ENCODE results near the gene ZNF546. TPM values are rescaled to one million over a fixed set of nuclear protein-coding genes. Genes with fewer than 3 reads are reported as not detected.
"Not testable (repeated sequence)": the region's sequence is repeated elsewhere in the genome, so short reads cannot be mapped to it uniquely, and the experiment has no call there.

The ZNF546 gene
- 1 to 10 TPM; 9.3 to 9.9 TPM for total RNA-seq

DNA sequence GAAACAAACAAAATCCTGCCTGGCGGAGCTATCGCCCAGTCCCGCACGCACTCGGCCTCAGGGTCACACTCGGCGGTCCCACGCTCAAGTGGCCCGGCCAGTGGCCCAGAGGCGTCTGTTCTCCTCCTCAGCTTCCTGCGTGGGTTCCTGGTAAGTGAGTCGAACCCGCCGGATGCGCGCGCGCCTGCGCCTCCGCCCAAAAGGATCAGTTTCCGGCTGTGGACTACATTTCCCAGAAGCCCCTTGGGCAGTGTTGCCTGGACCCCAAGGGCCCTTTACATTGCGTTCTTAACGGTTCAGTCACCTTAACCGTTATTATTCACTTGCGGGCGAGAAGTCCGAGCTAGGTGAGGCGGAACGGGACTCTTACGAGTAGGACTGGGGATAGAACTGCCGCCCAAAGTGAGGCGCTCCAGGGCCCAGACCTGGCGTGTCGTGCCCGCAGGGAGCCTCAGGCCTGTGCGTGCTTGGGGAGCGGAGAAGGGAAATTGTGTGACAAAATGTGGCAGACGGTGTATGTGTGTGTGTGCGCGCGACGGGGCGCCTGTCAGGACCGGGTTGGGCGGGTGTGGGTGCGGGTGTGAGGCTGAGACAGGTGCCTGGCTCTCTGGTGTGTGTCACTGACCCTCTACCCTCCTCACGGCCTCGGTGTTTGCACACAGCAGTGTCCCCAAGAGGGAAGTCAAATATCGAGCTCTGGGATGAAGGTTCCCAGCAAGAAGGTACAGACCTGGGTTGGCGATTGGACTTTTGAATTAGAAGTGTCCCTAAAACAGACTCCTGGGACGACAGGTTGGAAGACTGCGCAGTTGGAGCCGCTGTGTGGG, at the start of gene ZNF546:
TSS of gene ZNF546 (plus strand) at position 250 of the 827 bp plus-strand sequence. CDS start 1,267 bp downstream, outside the sequence.
- H3K9me3 Mint-ChIP-seq = peaks cover 8% of the 10 kb centered on the region
- peaks cover 30% of the 10 kb centered on the region for H3K36me3 Mint-ChIP-seq
- H3K4me1 Mint-ChIP-seq = peaks cover 30% of the 10 kb centered on the region
- ATAC-seq (ENCODE audit: low read depth) (peak; percentile 90), DNase-seq (peak; percentile 90)
- POLR2A ChIA-PET = interaction anchor here (0.7 to 2.7 kb wide), 7 partner anchors 15 to 172 kb away, joined by 3 to 23 read pairs (median 5); partner anchors contain the start of genes FBL, PSMC4, ZNF780A and ZNF780B
- H3K27ac Mint-ChIP-seq = peak within 1 kb of the TSS; percentile 95
- H3K4me3 Mint-ChIP-seq = peak within 1 kb of the TSS; percentile 98
- no peaks in the 10 kb centered on the region for H3K27me3 Mint-ChIP-seq

DNA sequence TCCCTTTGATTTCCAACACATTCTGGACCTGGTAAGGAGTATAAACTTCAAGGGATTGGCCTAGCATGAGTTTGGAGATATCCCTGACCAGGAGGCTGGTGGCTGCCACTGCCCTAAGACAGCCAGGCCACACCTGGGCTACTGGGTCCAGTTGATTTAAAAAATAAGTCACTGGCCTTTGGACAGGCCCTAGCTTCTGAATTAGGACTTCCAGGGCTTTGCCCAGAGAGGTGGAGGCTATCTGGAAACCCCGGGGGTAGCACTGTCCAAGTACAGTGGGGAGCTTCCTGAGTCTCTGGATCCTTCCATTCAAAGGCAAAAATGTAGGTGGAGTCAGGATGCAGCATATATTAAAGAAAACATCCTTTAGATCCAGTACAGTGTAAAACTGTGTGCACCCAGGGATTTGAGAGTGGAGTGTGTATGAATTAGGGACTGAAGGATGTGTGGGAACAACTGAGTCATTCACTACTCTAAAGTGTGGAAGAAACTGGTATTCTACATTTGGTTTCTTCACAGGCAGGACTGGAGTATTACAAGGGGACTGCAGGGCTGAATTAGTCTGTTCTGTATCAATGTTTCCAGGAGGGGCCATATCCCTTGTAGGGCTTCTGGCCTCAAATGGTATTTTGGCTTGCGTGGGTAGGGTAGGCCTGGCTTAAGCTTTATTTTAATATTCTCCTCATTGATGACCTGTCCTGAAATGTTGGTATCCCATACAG, 47.7 kb upstream of the ZNF546 start:
- no peak for DNase-seq
- Mint-ChIP-seq H3K4me3 (no peak overlapping the region), H3K27me3 (no peaks in the 10 kb centered on the region), H3K27ac (no peak overlapping the region), H3K4me1 (peaks cover 46% of the 10 kb centered on the region), H3K36me3 (peaks cover 36% of the 10 kb centered on the region), H3K9me3 (peaks cover 7% of the 10 kb centered on the region)
- POLR2A ChIA-PET = no interaction called here
- ATAC-seq (ENCODE audit: low read depth) = no peak

- Mint-ChIP-seq H3K4me3 (peak overlapping the region; percentile 71), H3K27ac (peak overlapping the region; percentile 98), H3K27me3 (no peaks in the 10 kb centered on the region), H3K36me3 (peaks cover 36% of the 10 kb centered on the region), H3K4me1 (peaks cover 46% of the 10 kb centered on the region), H3K9me3 (peaks cover 7% of the 10 kb centered on the region)
- DNase-seq = no peak
- POLR2A ChIA-PET = interaction anchor here (0.8 to 1.0 kb wide), 3 partner anchors 9 to 19 kb away, joined by 3 to 11 read pairs (median 4); partner anchors contain the start of gene PSMC4
- ATAC-seq (ENCODE audit: low read depth) = no peak
These were observed 45.7 kb upstream of the ZNF546 start for GRCh38 chr19:39951065-39951650.

- Mint-ChIP-seq H3K27ac (peak overlapping the region; percentile 98), H3K36me3 (peaks cover 34% of the 10 kb centered on the region), H3K4me3 (peak overlapping the region; percentile 71), H3K9me3 (peaks cover 7% of the 10 kb centered on the region), H3K27me3 (no peaks in the 10 kb centered on the region), H3K4me1 (peaks cover 47% of the 10 kb centered on the region)
- POLR2A ChIA-PET = interaction anchor here (0.8 to 1.0 kb wide), 3 partner anchors 9 to 19 kb away, joined by 3 to 11 read pairs (median 4); partner anchors contain the start of gene PSMC4
- DNase-seq = no peak
- no peak for ATAC-seq (ENCODE audit: low read depth)
These were observed 45.2 kb upstream of the ZNF546 start for GRCh38 chr19:39951686-39952085.

DNA sequence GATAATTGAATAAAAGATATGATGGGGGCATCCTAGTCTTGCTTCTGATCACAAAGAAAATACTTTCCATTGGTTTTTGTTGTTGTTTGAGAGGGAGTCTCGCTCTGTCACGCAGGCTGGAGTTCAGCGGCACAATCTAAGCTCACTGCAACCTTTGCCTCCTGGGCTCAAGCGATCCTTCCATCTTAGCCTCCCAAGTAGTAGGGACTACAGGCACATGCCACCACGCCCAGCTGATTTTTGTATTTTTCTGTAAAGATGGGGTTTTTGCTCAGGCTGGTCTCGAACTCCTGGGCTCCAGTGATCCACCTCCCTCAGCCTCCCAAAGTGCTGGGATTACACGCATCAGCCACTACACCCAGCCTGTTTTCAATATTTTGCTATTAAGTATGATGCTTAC, 42.9 kb upstream of the ZNF546 start:
- POLR2A ChIA-PET = interaction anchor here (2.3 to 3.6 kb wide), 3 partner anchors 10 to 16 kb away, joined by 15 to 59 read pairs (median 16); partner anchors contain the start of gene PSMC4
- Mint-ChIP-seq H3K27me3 (no peaks in the 10 kb centered on the region), H3K36me3 (peaks cover 27% of the 10 kb centered on the region), H3K4me1 (peaks cover 46% of the 10 kb centered on the region), H3K27ac (peak overlapping the region; percentile 98), H3K4me3 (peak overlapping the region; percentile 51), H3K9me3 (peaks cover 3% of the 10 kb centered on the region)
- DNase-seq = no peak
- ATAC-seq (ENCODE audit: low read depth) = peak; percentile 20

GRCh38 chr19:39957886-39958285, 39.0 kb upstream of the ZNF546 start:
- Mint-ChIP-seq H3K4me1 (peaks cover 42% of the 10 kb centered on the region), H3K27ac (peak overlapping the region; percentile 52)
- H3K27me3 Mint-ChIP-seq; H3K9me3 Mint-ChIP-seq; ATAC-seq (ENCODE audit: low read depth); POLR2A ChIA-PET; DNase-seq; H3K36me3 Mint-ChIP-seq; H3K4me3 Mint-ChIP-seq: not testable (repeated sequence)

GRCh38 chr19:39958942-39959341, 37.9 kb upstream of the ZNF546 start:
- not testable (repeated sequence) for H3K9me3 Mint-ChIP-seq, DNase-seq, H3K27me3 Mint-ChIP-seq, H3K36me3 Mint-ChIP-seq
- H3K27ac Mint-ChIP-seq = peak overlapping the region; percentile 79
- H3K4me3 Mint-ChIP-seq = peak overlapping the region; percentile 71
- POLR2A ChIA-PET = interaction anchor here (0.6 to 1.0 kb wide), 2 partner anchors 10 to 18 kb away, joined by 3 to 5 read pairs; no protein-coding TSS in a partner anchor
- peak; percentile 76 for ATAC-seq (ENCODE audit: low read depth)
- peaks cover 32% of the 10 kb centered on the region for H3K4me1 Mint-ChIP-seq

DNA sequence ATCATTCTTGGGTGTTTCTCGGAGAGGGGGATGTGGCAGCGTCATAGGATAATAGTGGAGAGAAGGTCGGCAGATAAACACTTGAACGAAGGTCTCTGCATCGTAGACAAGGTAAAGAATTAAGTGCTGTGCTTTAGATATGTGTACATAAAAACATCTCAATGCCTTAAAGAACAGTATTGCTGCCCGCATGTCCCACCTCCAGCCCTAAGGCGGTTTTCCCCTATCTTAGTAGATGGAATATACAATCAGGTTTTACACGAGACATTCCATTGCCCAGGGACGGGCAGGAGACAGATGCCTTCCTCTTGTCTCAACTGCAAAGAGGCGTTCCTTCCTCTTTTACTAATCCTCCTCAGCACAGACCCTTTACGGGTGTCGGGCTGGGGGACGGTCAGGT, 37.5 kb upstream of the ZNF546 start:
- ATAC-seq (ENCODE audit: low read depth); DNase-seq; H3K9me3 Mint-ChIP-seq; H3K27me3 Mint-ChIP-seq; H3K36me3 Mint-ChIP-seq: not testable (repeated sequence)
- POLR2A ChIA-PET = interaction anchor here (0.6 to 1.0 kb wide), 2 partner anchors 9 to 18 kb away, joined by 3 to 5 read pairs; no protein-coding TSS in a partner anchor
- Mint-ChIP-seq H3K4me1 (peaks cover 32% of the 10 kb centered on the region), H3K4me3 (peak overlapping the region; percentile 71), H3K27ac (peak overlapping the region; percentile 79)

- Mint-ChIP-seq H3K27me3 (no peaks in the 10 kb centered on the region), H3K27ac (no peak overlapping the region), H3K4me1 (peaks cover 27% of the 10 kb centered on the region), H3K4me3 (no peak overlapping the region), H3K36me3 (peaks cover 10% of the 10 kb centered on the region), H3K9me3 (no peaks in the 10 kb centered on the region)
- DNase-seq (no peak), ATAC-seq (ENCODE audit: low read depth) (no peak)
- POLR2A ChIA-PET = no interaction called here
These were observed 33.0 kb upstream of the ZNF546 start for GRCh38 chr19:39963898-39964297.

- peaks cover 27% of the 10 kb centered on the region for H3K4me1 Mint-ChIP-seq
- no peak overlapping the region for H3K27ac Mint-ChIP-seq
- H3K27me3 Mint-ChIP-seq = no peaks in the 10 kb centered on the region
- POLR2A ChIA-PET = no interaction called here
- H3K9me3 Mint-ChIP-seq = no peaks in the 10 kb centered on the region
- DNase-seq (no peak), ATAC-seq (ENCODE audit: low read depth) (no peak)
- H3K4me3 Mint-ChIP-seq = no peak overlapping the region
- H3K36me3 Mint-ChIP-seq = peaks cover 10% of the 10 kb centered on the region
These were observed 30.2 kb upstream of the ZNF546 start for GRCh38 chr19:39966617-39967016.

DNA sequence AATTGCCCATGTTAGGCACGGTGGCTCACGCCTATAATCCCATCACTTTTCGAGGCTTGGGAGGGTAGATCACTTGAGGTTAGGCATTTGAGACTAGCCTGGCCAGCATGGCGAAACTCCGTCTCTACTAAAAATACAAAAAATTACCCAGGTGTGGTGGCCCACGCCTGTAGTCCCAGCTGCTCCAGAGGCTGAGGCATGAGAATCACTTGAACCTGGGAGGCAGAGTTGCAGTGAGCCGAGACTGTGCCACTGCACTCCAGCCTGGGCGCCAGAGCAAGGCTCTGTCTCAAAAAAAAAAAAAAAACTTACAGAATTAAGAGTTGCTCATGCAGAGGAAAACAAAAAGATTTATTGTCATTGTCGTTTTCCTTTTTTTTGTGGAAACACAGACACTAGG, 29.3 kb upstream of the ZNF546 start:
- peaks cover 35% of the 10 kb centered on the region for H3K4me1 Mint-ChIP-seq
- no peak for ATAC-seq (ENCODE audit: low read depth)

GRCh38 chr19:39968789-39969188, 28.1 kb upstream of the ZNF546 start:
- peaks cover 37% of the 10 kb centered on the region for H3K4me1 Mint-ChIP-seq
- DNase-seq (no peak), ATAC-seq (ENCODE audit: low read depth) (no peak)
- H3K27me3 Mint-ChIP-seq = no peaks in the 10 kb centered on the region
- H3K9me3 Mint-ChIP-seq = no peaks in the 10 kb centered on the region
- H3K4me3 Mint-ChIP-seq = peak overlapping the region; percentile 91
- H3K27ac Mint-ChIP-seq = peak overlapping the region; percentile 98
- POLR2A ChIA-PET = interaction anchor here (0.7 to 4.6 kb wide), 7 partner anchors 10 to 124 kb away, joined by 3 to 80 read pairs (median 24); partner anchors contain the start of gene FBL
- peaks cover 17% of the 10 kb centered on the region for H3K36me3 Mint-ChIP-seq

More for the DNA sequence above, 29.3 kb upstream of the ZNF546 start:
- Mint-ChIP-seq H3K9me3 (no peaks in the 10 kb centered on the region), H3K27ac (no peak overlapping the region), H3K36me3 (peaks cover 11% of the 10 kb centered on the region), H3K4me3 (no peak overlapping the region), H3K27me3 (no peaks in the 10 kb centered on the region)
- no peak for DNase-seq
- POLR2A ChIA-PET = interaction anchor here (3.7 kb wide), 1 partner anchor 13 kb away, joined by 59 read pairs; no protein-coding TSS in a partner anchor

DNA sequence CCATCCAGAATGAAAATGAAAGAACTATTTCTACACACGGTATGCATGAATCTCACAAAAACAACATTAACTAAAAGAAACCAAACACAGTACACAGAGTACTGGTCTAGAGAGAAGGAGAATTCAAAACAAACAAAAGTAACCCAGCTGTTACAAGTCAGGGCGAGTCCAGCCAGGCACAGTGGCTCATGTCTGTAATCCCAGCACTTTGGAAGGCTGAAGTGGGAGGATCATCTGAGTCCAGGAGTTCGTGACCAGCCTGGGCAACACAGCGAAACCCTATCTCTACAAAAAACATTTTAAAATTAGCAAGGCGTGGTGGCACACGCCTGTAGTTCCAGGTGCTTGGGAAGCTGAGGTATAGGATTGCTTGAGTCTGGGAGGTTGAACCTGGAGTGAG, 27.6 kb upstream of the ZNF546 start:
- Mint-ChIP-seq H3K4me1 (peaks cover 36% of the 10 kb centered on the region), H3K36me3 (peaks cover 19% of the 10 kb centered on the region), H3K27me3 (no peaks in the 10 kb centered on the region), H3K4me3 (peak overlapping the region; percentile 91), H3K9me3 (no peaks in the 10 kb centered on the region), H3K27ac (peak overlapping the region; percentile 98)
- POLR2A ChIA-PET = interaction anchor here (0.7 to 4.6 kb wide), 9 partner anchors 10 to 124 kb away, joined by 3 to 80 read pairs (median 11); partner anchors contain the start of genes FBL and ZNF780B
- no peak for ATAC-seq (ENCODE audit: low read depth)
- no peak for DNase-seq
